C1 segment of cervical spinal cord (tissue), 14 donors: Measurements from ENCODE around the gene ERBB4.
"Not testable (repeated sequence)": the region's sequence is repeated elsewhere in the genome, so short reads cannot be mapped to it uniquely, and the experiment has no call there.

Experiments used
- DNase-seq, 14 donors: peaks; one replicate each; lab custom pipeline; 2025; lab: John Stamatoyannopoulos, UW

The ERBB4 gene

GRCh38 chr2:212013626-212014025 lies 525.0 kb downstream of the ERBB4 start:
- DNase-seq, result no peak

GRCh38 chr2:212010305-212010704 lies 528.3 kb downstream of the ERBB4 start:
- not testable (repeated sequence) for DNase-seq

GRCh38 chr2:212007972-212008371 lies 530.6 kb downstream of the ERBB4 start:
- no peak for DNase-seq

- peak in 1 of 14 donors; percentile 8 for DNase-seq
Measured at GRCh38 chr2:212005085-212005671, 533.4 kb downstream of the ERBB4 start.

- DNase-seq, result no peak
Measured at GRCh38 chr2:212001325-212001724, 537.3 kb downstream of the ERBB4 start.

- no peak for DNase-seq
Measured at GRCh38 chr2:211996857-211997256, 541.7 kb downstream of the ERBB4 start.

GRCh38 chr2:211994806-211995205 lies 543.8 kb downstream of the ERBB4 start:
- DNase-seq, result no peak

- DNase-seq, result no peak
Measured at GRCh38 chr2:211990335-211990734, 548.3 kb downstream of the ERBB4 start.

GRCh38 chr2:211986313-211986712 lies 552.3 kb downstream of the ERBB4 start:
- no peak for DNase-seq

GRCh38 chr2:211985393-211985792 lies 553.2 kb downstream of the ERBB4 start:
- no peak for DNase-seq

GRCh38 chr2:211982162-211982561 lies 556.4 kb downstream of the ERBB4 start:
- no peak for DNase-seq

- no peak for DNase-seq
Measured at GRCh38 chr2:211981451-211981850, 557.2 kb downstream of the ERBB4 start.

- DNase-seq, result no peak
Measured at GRCh38 chr2:211976076-211976475, 562.5 kb downstream of the ERBB4 start.

GRCh38 chr2:211967234-211967633 lies 571.4 kb downstream of the ERBB4 start:
- no peak for DNase-seq

- DNase-seq, result no peak
Measured at GRCh38 chr2:211963969-211964368, 574.6 kb downstream of the ERBB4 start.

- DNase-seq, result no peak
Measured at GRCh38 chr2:211957799-211958198, 580.8 kb downstream of the ERBB4 start.

- no peak for DNase-seq
Measured at GRCh38 chr2:211955648-211956047, 583.0 kb downstream of the ERBB4 start.

GRCh38 chr2:211948932-211949331 lies 589.7 kb downstream of the ERBB4 start:
- no peak for DNase-seq

- DNase-seq, result no peak
Measured at GRCh38 chr2:211946960-211947359, 591.6 kb downstream of the ERBB4 start.

GRCh38 chr2:211944572-211944971 lies 594.0 kb downstream of the ERBB4 start:
- no peak for DNase-seq

- no peak for DNase-seq
Measured at GRCh38 chr2:211942153-211942552, 596.4 kb downstream of the ERBB4 start.

- DNase-seq, result no peak
Measured at GRCh38 chr2:211941216-211941747, 597.3 kb downstream of the ERBB4 start.

- no peak for DNase-seq
Measured at GRCh38 chr2:211939177-211939576, 599.4 kb downstream of the ERBB4 start.

GRCh38 chr2:211934811-211935210 lies 603.8 kb downstream of the ERBB4 start:
- DNase-seq, result no peak
